OCI-LY3 (cell line): ENCODE data around the gene ABCC10.

Experiments
- EZH2phosphoT487 ChIP-seq: fragments of 200-600 bp; shearing (Covaris generic); IDR thresholded peaks from 2 replicates; pipeline ENCODE4 v1.6.1; 2018; ENCODE audit warnings: antibody characterized with exemption, mixed run types, low read depth
- TF ChIP-seq, protein P1 (sequence below): fragments of 200-600, 300-600 bp; sonication (generic); IDR thresholded peaks from 2 replicates; pipeline ENCODE4 v1.5.1; 2014; ENCODE audit warnings: antibody characterized with exemption, low read length, low read depth

GRCh38 chr6:43395776-43396175, 31.6 kb upstream of the ABCC10 start:
- TF ChIP-seq, protein P1, sequence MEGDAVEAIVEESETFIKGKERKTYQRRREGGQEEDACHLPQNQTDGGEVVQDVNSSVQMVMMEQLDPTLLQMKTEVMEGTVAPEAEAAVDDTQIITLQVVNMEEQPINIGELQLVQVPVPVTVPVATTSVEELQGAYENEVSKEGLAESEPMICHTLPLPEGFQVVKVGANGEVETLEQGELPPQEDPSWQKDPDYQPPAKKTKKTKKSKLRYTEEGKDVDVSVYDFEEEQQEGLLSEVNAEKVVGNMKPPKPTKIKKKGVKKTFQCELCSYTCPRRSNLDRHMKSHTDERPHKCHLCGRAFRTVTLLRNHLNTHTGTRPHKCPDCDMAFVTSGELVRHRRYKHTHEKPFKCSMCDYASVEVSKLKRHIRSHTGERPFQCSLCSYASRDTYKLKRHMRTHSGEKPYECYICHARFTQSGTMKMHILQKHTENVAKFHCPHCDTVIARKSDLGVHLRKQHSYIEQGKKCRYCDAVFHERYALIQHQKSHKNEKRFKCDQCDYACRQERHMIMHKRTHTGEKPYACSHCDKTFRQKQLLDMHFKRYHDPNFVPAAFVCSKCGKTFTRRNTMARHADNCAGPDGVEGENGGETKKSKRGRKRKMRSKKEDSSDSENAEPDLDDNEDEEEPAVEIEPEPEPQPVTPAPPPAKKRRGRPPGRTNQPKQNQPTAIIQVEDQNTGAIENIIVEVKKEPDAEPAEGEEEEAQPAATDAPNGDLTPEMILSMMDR, result no peak
- no peak for TF ChIP-seq EZH2phosphoT487
